Body of pancreas (tissue), 4 donors: ENCODE results near the gene COBL. TPM values are rescaled to one million over a fixed set of nuclear protein-coding genes. Genes with fewer than 3 reads are reported as not detected.

Experiments used
- ATAC-seq: fragments of 150-250 bp; one replicate; pipeline ENCODE4 v1.9.1; 2016
- DNase-seq, 4 donors: peaks; one replicate each; pipeline ENCODE4 v3.0.0-alpha.2; 2019
- H3K27ac ChIP-seq, 4 donors: fragments of 200-600 bp; sonication (generic); 1 replicate in 3 of 4; 2 replicates in 1 of 4; pipeline versions ENCODE4 v1.5.1 to v1.6.1; 2016 to 2019; ENCODE audit warnings: mild to moderate bottlenecking in 1 of 4, mixed read lengths in 1 of 4, moderate library complexity in 1 of 4
- H3K27me3 ChIP-seq, 2 donors: fragments of 200-600 bp; sonication (generic); one replicate each; pipeline ENCODE4 v1.6.0; 2016; ENCODE audit warnings: mild to moderate bottlenecking in 1 of 2
- H3K36me3 ChIP-seq, 2 donors: fragments of 200-600 bp; sonication (generic); replicated peaks in 1 of 2; 2 replicates each; pipeline ENCODE4 v1.5.1; 2016; ENCODE audit warnings: low read depth in 2 of 2; ENCODE audit not compliant: insufficient read depth in 1 of 2
- H3K4me1 ChIP-seq: fragments of 200-600 bp; sonication (generic); one replicate; pipeline ENCODE4 v1.6.0; 2016
- H3K4me3 ChIP-seq, 2 donors: fragments of 200-600 bp; sonication (generic); 1 replicate in 1 of 2; 2 replicates in 1 of 2; pipeline ENCODE4 v1.5.1; 2016 to 2019
- H3K9me3 ChIP-seq, 3 donors: fragments of 200-600 bp; sonication (generic); 1 replicate in 2 of 3; 2 replicates in 1 of 3; pipeline ENCODE4 v1.5.1; 2016
- CTCF ChIP-seq, 7 experiments: fragments of 450-650 bp in 4 of 7; fragments of 200-600 bp in 3 of 7; sonication (generic) in 3 of 7; IDR thresholded peaks; one replicate each; pipeline ENCODE4 v1.5.1; 2016 to 2019; ENCODE audit warnings: antibody characterized with exemption in 7 of 7
- POLR2A ChIP-seq, 3 donors: fragments of 450-650 bp; IDR thresholded peaks; one replicate each; pipeline ENCODE4 v1.6.1; 2016; ENCODE audit warnings: antibody characterized with exemption in 3 of 3, mild to moderate bottlenecking in 2 of 3
- WGBS, 2 donors: methylation state at CpG; one replicate each; pipeline ENCODE4 v1.1.5; 2017; 5-methylcytosine and 5-hydroxymethylcytosine counted together
- intact Hi-C: fragments of 100-400 bp; cut with DNase I; formaldehyde crosslinking; loops from one replicate; pipeline ENCODE4 v1.15.1; 2023
- total RNA-seq, 2 donors: library from RNA; depleted of rRNA; stranded (reverse); fragments of >200 nt; gene quantifications; one replicate each; pipeline ENCODE4 v1.1.0, GENCODE V29; 2016

The COBL gene
- total RNA-seq, 2 donors from 2014 or later: 22.3 to 25.4 TPM

- Histone ChIP-seq H3K4me1 (peaks cover 11% of the 10 kb centered on the region), H3K36me3 (no peaks in the 10 kb centered on the region), H3K9me3 (no peaks in the 10 kb centered on the region), H3K4me3 (no peak overlapping the region), H3K27me3 (no peaks in the 10 kb centered on the region), H3K27ac (peak overlapping the region in 1 of 4 donors; percentile 65)
- no peak for DNase-seq
- WGBS, 2 donors: 78 to 79% methylated on average over 5 of the region's 5 CpGs
- intact Hi-C loops: no loop called here
- no peak for ATAC-seq
- no peak for TF ChIP-seq POLR2A (IDR thresholded peaks at IDR 0.05)
- no peak for TF ChIP-seq CTCF (IDR thresholded peaks at IDR 0.05)
These were observed 270.1 kb downstream of the COBL start for GRCh38 chr7:51046482-51046881.

- peak; percentile 36 for ATAC-seq
- 83 to 89% methylated on average over 4 of the region's 4 CpGs for WGBS, 2 donors
These were observed 270.5 kb downstream of the COBL start for GRCh38 chr7:51046103-51046466.

GRCh38 chr7:51045319-51046102 is 271.1 kb downstream of the COBL start:
- Histone ChIP-seq H3K9me3 (no peaks in the 10 kb centered on the region), H3K4me1 (peaks cover 11% of the 10 kb centered on the region), H3K27me3 (no peaks in the 10 kb centered on the region), H3K27ac (peak overlapping the region in 3 of 4 donors; percentile 55 to 79 (median 65)), H3K36me3 (no peaks in the 10 kb centered on the region), H3K4me3 (no peak overlapping the region)
- no peak for TF ChIP-seq POLR2A (IDR thresholded peaks at IDR 0.05)
- ATAC-seq (peak; percentile 92), DNase-seq (peak in 3 of 4 donors; percentile 39 to 69 (median 43))
- 76 to 77% methylated on average over 13 to 14 of the region's 14 CpGs for WGBS, 2 donors
- intact Hi-C loops: no loop called here

More at GRCh38 chr7:51046103-51046466, 270.5 kb downstream of the COBL start:
- Histone ChIP-seq H3K9me3 (no peaks in the 10 kb centered on the region), H3K4me3 (no peak overlapping the region), H3K4me1 (peaks cover 11% of the 10 kb centered on the region), H3K27ac (peak overlapping the region in 3 of 4 donors; percentile 55 to 79 (median 65)), H3K27me3 (no peaks in the 10 kb centered on the region), H3K36me3 (no peaks in the 10 kb centered on the region)
- TF ChIP-seq POLR2A (IDR thresholded peaks at IDR 0.05) (no peak), CTCF (IDR thresholded peaks at IDR 0.05) (no peak)
- no peak for DNase-seq
- intact Hi-C loops: no loop called here

GRCh38 chr7:51043461-51043860 is 273.1 kb downstream of the COBL start:
- H3K4me3 ChIP-seq: no peak overlapping the region
- TF ChIP-seq POLR2A (IDR thresholded peaks at IDR 0.05): no peak
- TF ChIP-seq CTCF (IDR thresholded peaks at IDR 0.05): no peak
- peak in 1 of 4 donors; percentile 6 for DNase-seq

GRCh38 chr7:51040787-51041186 is 275.8 kb downstream of the COBL start:
- H3K36me3 ChIP-seq: no peaks in the 10 kb centered on the region

More at GRCh38 chr7:51043461-51043860, 273.1 kb downstream of the COBL start:
- Histone ChIP-seq H3K27ac (no peak overlapping the region), H3K9me3 (no peaks in the 10 kb centered on the region), H3K27me3 (no peaks in the 10 kb centered on the region), H3K36me3 (no peaks in the 10 kb centered on the region), H3K4me1 (peaks cover 11% of the 10 kb centered on the region)
- WGBS, 2 donors: 85 to 93% methylated on average over 14 of the region's 14 CpGs
- intact Hi-C loops: no loop called here
- ATAC-seq: no peak

More at GRCh38 chr7:51040787-51041186, 275.8 kb downstream of the COBL start:
- intact Hi-C loops: no loop called here
- Histone ChIP-seq H3K9me3 (no peaks in the 10 kb centered on the region), H3K27me3 (no peaks in the 10 kb centered on the region), H3K4me3 (no peak overlapping the region), H3K4me1 (peaks cover 19% of the 10 kb centered on the region), H3K27ac (no peak overlapping the region)
- TF ChIP-seq POLR2A (IDR thresholded peaks at IDR 0.05) (no peak), CTCF (IDR thresholded peaks at IDR 0.05) (no peak)
- 41 to 57% methylated on average over 6 of the region's 6 CpGs for WGBS, 2 donors
- DNase-seq (no peak), ATAC-seq (no peak)
